GM21390 (cell line): ENCODE results near the gene INPP4B.

Source experiments
- ATAC-seq: cut with Tn5 transposase; IDR thresholded peaks from one replicate; pipeline ENCODE4 v1.9.1; 2021; ENCODE audit not compliant: unreplicated experiment

The INPP4B gene

DNA sequence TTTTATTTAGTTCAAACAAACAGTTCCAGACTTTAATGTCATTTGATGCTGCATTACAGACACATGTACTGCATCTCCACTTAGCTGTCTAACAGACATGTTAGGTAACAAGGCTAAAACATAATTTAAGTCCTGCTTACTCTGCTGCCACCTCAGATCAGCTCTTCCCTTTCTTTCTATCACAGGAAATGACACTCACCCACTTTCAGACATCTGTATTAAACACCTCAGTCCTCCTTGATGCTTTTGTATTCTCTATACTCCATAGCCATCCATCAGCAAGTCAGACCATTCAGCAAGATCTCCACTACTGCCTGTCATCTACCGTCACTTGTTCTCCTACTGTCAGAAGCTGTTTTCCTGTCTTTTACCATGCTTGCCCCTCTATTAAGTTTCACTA lies 804.3 kb downstream of the INPP4B start:
- ATAC-seq = no peak

DNA sequence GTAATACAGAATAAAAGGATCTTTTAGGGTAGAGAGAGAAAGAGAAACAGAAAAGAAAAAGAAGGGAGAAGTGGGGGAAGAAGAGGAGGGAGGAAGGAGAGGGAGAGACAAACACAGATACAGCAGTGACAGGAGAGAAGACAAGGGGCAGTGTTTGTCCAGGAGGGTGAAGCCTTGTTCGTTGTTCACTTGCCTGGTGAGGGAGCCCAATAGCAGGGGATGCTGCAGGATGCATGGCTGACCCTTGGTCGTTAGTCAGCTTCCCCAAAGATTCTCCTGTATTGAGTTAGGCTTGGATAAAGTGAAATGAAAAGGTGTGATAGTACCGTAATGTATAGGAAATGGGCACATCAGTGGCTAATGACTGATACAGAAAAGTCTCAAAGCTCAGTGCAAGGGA lies 806.1 kb downstream of the INPP4B start:
- no peak for ATAC-seq

DNA sequence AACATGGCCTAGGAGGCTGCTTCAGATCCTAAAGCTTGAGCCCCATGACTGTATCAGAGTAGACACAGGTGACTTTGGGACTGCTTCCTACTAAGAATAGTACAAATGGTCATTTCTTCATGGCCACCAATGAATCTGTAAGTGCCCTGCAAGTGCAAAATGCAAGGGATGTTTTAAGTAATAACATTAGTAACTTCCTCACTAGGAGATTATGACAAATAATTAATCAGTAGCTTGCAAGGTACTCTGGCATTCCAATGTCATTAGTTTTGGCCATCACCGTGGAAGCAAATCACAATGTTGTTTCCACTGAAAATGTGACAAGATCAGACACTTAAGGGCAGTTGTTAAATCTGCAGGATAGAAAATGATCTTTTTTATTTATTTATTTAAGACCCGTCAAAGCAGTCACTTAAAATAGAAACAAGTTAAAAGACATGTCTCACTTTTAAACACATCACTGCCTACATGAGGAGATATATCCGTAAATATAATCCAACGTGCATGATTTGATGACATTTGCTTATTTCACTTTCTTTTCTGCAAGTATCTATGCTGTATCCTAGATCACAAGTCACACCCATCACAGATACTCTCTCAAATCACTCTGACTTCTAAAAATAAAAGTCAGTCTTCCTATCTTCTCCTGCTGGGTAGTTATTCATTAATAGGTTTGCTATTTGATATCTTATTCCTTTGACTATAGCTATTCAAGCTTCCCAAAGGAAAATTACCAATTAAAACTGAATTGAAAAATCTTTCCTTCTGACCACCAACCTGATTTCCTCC lies 809.1 kb downstream of the INPP4B start:
- no peak for ATAC-seq

DNA sequence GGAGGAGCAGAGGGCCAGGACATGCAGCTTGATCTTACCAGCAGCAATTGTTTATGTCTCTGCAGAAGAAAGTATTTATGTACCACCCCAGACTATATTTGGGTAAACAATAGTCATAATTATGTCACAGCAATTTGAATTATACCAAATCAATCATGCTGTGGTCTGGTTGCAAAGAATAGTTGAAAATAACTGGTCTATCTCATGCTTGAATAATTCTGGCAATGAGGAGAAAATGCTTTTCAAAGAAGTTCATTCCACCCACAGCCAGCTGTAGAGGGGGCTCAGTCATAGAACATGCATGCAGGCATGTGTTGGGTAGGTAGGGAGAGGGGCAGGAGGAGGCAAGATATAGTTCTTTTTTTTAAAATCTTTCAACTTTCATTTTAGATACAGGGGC lies 810.5 kb downstream of the INPP4B start:
- ATAC-seq = no peak

DNA sequence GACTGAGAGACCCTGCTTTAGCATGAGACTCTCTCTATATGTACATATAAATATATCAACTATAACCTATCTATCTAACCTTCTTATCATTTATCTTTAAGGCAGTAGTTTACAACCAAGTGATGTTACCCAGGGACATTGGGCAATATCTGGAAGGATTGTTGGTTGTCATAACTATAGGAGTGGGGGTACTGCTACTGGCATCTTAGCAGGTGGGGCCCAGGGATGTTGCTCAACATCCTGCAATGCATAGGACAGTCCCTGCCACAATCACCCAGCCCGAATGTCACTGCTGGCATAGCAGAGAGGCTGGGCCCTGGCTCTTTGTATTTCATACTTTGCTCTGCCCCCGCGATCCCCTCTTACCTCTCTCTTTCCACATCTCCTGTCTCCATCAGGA lies 812.0 kb downstream of the INPP4B start:
- ATAC-seq = no peak

DNA sequence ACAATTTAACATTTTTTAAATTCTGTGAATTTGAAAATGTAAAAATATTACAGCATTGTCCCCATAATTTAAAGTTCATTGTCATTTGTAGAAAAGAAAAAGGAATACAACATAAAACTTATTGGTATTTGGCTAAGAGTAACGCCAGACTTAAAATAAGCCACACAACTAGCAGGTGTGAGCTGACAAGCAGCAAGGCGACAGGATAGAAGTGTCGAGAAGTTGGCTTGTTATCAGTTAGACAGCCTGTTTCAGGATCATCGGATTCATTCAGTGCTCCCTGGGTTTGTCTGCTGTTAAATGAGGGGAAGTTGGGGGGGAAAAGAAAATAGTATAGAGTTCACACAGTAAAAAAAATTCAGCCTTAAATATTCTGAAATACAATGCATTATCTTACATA lies 816.1 kb downstream of the INPP4B start:
- no peak for ATAC-seq

DNA sequence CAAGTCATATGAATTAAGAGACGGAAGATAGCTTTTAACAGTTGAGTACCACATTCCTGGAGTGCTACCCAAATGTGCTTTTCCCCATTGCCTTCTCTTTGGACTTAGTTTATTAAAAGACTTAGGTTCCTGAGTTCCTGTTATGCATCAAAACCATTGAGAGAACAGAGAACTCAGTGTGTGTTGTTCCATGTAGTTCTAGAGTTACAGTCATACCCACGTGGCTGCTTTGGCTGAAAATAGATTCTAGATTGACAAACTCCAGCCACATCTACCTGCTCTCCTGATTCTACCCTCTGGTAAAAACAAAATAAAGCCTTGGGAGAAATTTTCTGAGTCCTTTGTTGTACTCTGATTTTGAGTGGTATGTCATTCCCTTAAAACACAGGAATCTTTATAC lies 824.3 kb downstream of the INPP4B start:
- no peak for ATAC-seq

DNA sequence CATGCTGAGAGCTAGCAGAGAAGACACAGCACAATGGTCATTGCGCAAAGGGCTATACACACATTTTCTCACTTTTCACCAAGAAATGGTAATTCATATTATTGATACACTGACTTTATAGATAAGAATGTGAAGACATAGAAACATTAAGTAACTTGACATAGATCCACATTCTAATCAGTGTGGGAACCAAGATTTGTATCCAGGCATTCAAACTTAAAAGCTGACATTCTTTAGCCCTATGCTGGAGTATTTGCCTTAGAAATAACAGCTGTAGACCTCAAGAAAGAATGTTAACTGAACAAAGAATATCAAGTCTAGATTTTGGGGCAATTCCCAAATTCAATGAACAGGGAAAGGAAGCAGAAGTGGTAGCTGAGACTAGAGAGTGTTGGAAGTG lies 824.9 kb downstream of the INPP4B start:
- no peak for ATAC-seq

DNA sequence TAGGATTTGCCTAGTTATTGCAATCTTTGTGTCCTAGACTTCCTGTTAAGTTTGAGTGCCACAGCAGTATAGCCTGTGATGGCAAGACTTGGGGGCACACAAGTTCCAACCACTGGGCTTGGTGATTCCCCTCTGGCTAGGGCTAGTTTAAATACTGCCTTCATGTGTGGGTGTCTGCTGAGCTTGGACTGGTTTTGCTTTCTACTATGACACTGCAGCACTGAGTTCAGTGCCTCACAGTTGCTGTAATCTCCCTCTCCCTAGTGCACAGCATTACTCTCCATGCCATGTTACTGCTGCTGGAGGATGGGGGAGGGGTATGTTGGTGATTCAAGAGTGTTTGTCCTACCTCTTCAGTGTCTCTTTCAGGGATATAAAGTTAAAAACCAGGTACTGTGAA lies 830.1 kb downstream of the INPP4B start:
- peak; percentile 55 for ATAC-seq

DNA sequence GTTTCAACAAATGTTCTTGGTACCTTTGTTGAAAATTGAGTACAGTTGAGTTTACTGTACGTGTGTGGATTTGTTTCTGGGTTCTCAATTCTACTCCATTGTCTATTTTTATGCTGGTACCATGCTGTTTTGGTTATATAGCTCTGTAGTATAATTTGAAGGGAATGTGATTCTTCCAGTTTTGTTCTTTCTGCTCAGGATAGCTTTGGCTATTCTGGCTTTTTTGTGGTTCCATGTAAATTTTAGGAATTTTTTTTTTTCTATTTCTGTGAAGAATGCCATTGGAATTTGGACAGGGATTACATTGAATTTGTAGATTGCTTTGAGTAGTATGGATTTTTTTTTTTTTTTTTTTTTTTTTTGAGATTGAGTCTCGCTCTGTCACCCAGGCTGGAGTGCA lies 836.4 kb downstream of the INPP4B start:
- ATAC-seq = no peak

DNA sequence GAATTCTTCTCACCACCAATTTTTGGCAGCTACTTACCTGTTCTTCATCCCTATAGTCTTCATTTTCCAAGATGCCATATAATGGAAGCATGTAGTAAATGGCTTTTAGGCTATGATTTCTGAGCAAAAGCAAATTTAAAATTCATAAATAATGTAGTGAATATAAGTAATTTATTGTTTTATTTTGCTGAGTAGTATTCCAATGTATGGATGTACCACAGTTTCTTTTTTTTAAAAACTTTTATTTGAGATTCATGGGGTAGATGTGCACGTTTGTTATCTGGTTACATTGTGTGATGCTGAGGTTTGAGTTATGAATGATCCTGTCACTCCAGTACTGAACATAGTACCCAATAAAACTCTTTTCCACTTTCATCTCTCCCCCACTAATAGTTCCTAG lies 840.6 kb downstream of the INPP4B start:
- no peak for ATAC-seq

DNA sequence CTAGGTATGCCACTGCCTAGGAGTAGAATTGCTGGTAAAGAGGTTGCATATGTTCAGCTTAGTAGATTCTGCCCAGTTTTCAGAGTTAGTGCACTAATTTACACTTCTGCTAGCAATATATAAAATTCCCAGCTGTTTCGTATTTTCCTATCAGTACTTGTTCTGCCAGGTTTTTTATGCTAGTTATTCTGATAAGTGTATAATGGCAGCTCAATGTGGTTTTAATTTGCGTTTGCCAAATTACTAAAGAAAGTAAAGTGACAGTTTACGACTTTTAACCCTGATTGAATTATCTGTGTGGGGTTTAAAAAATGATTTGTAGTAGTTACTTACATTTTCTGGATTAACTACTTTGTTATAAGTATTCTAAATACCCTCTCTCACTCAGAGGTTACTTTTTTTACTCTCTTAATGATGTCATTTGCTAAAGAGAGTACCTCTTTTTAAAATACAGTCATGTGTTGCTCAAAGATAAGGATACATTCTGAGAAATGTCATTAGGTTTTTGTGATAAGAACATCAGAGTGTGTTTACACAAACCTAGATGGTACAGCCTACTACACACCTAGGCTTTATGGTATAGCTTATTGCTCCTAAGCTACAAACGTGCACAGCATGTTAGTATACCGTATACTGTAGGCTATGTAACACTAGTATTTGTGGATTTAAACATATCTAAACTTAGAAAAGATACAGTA lies 846.5 kb downstream of the INPP4B start:
- ATAC-seq = no peak

DNA sequence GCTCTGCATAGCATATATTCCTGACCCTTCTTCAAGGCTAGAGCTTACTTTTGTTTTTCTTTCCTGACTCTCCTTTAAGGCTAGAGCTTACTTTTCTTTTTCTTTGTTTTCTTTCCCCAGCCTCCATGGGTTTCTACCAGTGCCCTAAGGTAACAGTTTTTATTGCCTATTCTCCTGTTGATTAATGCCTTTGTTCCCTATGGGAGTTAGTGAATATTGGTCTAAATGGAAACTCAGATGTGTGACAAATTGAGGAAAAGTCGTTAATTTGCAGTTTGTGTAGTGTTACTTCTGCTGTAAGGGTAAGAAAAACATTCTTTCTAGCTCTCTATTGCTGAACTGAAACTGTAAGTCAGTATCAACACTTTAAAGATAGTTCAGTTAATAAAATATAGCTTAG lies 851.0 kb downstream of the INPP4B start:
- no peak for ATAC-seq

DNA sequence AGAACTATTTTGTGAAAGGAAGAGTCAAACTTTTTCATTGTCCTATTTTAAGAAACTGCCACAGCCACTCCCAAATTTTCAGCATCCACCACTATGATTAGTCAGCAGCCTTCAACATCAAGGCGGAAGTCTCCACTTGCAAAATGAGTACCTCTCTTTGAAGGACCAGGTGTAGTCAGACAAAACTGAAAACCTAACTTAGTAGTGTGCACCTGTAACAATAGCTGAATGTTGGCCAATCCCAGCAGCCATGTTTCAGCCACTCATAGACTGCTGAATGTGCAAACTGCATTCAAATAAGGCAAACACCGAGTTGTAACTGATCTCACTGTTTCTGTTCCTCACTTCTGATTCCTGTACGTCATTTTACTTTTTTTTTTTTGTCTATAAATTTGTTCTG lies 868.7 kb downstream of the INPP4B start:
- ATAC-seq = no peak
